ENCODE data around the gene CA4. TPM values are rescaled to one million over a fixed set of nuclear protein-coding genes. Genes with fewer than 3 reads are reported as not detected.

The CA4 gene
- polyA plus RNA-seq, 1 experiment: not detected

DNA sequence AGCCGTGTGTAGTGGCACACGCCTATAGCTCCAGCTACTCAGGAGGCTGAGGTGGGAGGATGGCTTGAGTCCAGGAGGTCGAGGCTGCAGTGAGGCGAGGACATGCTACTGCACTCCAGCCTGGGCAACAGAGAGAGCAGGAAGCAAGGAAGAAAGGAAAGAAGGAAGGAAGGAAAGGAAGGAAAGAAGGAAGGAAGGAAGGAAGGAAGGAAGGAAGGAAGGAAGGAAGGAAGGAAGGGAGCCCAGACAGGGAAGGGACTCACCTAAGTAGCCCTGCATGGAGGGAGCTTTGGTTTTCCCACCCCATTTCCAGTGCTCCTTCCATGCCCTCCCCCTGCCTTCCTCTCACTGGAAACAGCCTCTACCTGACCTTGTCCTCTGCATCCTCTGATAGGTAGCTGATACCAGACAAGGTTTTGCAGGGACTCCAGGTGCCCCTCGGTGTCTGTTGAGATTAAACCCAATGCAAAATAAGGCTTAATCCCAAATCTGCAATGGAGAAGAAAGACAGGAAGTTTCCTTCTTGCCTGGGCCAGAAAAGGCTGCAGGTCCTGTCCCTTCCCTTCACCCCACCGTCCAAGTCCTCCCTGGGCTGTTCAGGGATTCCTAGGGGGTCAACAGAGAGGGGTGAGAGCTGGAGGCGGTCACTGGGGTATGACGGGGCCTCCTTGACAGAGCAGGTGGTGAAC is 21.5 kb upstream of the CA4 start:
- Histone ChIP-seq H3K4me3 (ENCODE audit: low read depth, low read length) (no peak overlapping the region), H3K27me3 (ENCODE audit: control insufficient read depth, insufficient read depth, low read length) (no peaks in the 10 kb centered on the region), H3K36me3 (ENCODE audit: control insufficient read depth, insufficient read depth, low read length) (no peaks in the 10 kb centered on the region)
- no peak for DNase-seq (ENCODE audit: low read depth)
- TF ChIP-seq, protein P1, sequence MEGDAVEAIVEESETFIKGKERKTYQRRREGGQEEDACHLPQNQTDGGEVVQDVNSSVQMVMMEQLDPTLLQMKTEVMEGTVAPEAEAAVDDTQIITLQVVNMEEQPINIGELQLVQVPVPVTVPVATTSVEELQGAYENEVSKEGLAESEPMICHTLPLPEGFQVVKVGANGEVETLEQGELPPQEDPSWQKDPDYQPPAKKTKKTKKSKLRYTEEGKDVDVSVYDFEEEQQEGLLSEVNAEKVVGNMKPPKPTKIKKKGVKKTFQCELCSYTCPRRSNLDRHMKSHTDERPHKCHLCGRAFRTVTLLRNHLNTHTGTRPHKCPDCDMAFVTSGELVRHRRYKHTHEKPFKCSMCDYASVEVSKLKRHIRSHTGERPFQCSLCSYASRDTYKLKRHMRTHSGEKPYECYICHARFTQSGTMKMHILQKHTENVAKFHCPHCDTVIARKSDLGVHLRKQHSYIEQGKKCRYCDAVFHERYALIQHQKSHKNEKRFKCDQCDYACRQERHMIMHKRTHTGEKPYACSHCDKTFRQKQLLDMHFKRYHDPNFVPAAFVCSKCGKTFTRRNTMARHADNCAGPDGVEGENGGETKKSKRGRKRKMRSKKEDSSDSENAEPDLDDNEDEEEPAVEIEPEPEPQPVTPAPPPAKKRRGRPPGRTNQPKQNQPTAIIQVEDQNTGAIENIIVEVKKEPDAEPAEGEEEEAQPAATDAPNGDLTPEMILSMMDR (IDR thresholded peaks at IDR 0.05; ENCODE audit: insufficient read depth, low read depth, low read length): no peak
- ChIA-PET POLR2A (interaction anchor here (0.6 kb wide), 1 partner anchor 302 kb away, joined by 4 read pairs; no protein-coding TSS in a partner anchor), CTCF (interaction anchor here (1.1 kb wide), 1 partner anchor 11 kb away, joined by 3 read pairs; no protein-coding TSS in a partner anchor)

DNA sequence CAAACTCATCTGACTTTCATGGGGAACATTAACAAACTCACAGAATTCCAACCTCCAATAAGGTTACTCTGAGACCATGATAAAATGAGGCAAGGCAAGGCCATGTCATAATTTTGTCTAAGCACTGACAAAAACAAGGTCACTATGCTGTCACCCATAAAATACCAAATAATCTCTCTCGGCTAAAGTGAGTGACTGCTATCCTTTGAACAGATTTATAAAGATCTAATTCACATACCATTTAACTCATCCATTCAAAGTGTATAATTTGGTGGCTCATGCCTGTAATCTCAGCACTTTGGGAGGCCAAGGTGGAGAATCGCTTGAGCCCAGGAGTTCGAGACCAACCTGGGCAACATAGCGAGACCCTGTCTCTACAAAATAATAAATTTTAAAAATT is 20.6 kb upstream of the CA4 start:
- ChIA-PET POLR2A (no interaction called here), CTCF (interaction anchor here (1.1 kb wide), 1 partner anchor 10 kb away, joined by 3 read pairs; no protein-coding TSS in a partner anchor)
- no peaks in the 10 kb centered on the region for H3K27me3 ChIP-seq (ENCODE audit: control insufficient read depth, insufficient read depth, low read length)
- TF ChIP-seq, protein P1 (IDR thresholded peaks at IDR 0.05; ENCODE audit: insufficient read depth, low read depth, low read length): no peak
- no peak overlapping the region for H3K4me3 ChIP-seq (ENCODE audit: low read depth, low read length)
- no peak for DNase-seq (ENCODE audit: low read depth)
- no peaks in the 10 kb centered on the region for H3K36me3 ChIP-seq (ENCODE audit: control insufficient read depth, insufficient read depth, low read length)

DNA sequence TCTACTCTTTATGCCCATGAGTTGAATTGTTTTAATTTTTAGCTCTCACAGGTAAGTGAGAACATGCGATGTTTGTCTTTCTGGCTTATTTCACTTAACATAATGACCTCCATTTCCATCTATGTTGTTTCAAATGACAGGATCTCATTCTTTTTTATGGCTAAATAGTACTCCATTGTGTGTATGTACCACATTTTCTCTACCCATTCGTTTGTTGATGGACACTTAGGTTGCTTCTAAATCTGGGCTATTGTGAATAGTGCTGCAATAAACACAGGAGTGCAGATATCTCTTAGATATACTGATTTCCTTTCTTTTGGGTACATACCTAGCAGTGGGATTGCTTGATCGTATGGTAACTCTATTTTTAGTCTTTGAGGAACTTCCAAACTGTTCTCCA is 19.3 kb upstream of the CA4 start:
- ChIA-PET CTCF (interaction anchor here (0.9 kb wide), 1 partner anchor 22 kb away, joined by 3 read pairs; no protein-coding TSS in a partner anchor), POLR2A (no interaction called here)
- Histone ChIP-seq H3K27me3 (ENCODE audit: control insufficient read depth, insufficient read depth, low read length) (no peaks in the 10 kb centered on the region), H3K36me3 (ENCODE audit: control insufficient read depth, insufficient read depth, low read length) (no peaks in the 10 kb centered on the region), H3K4me3 (ENCODE audit: low read depth, low read length) (no peak overlapping the region)
- TF ChIP-seq, protein P1 (IDR thresholded peaks at IDR 0.05; ENCODE audit: insufficient read depth, low read depth, low read length): no peak
- no peak for DNase-seq (ENCODE audit: low read depth)

DNA sequence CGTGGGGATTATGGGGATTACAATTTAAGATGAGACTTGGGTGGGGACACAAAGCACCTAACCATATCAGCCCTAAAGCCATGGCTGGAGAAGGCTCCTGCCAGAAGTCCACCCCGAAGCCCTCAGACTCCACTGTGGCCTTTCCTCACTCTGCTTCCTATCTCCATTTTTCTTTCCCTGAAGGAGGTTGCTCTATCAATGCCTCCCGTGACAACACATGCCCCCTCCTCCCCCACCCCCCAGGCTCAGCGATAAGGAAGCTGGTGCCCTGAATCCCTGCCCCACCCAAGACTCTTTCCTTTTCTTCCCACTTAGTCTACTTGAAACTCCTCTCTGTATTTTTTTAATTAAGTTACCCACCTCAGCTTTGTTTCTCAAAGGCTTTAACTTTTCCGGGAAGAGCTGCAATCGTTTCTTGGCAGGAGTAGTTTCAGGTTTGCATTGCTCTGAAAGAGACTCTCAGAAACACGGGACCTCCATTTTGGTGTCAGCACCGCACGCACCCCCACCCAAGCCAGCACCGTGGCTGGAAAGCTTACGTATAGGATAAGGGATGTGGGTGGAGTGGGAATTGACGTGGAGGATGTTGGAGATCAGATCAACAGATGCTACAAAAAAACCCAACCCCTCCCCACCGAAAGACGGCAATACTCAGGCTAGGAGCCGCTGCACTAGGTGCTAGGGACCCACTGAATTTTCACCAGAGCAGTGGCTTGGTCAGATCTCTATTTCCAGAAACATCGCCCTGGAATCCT is 15.2 kb upstream of the CA4 start:
- TF ChIP-seq, protein P1 (IDR thresholded peaks at IDR 0.05; ENCODE audit: insufficient read depth, low read depth, low read length): no peak
- Histone ChIP-seq H3K36me3 (ENCODE audit: control insufficient read depth, insufficient read depth, low read length) (no peaks in the 10 kb centered on the region), H3K4me3 (ENCODE audit: low read depth, low read length) (peak overlapping the region; percentile 87), H3K27me3 (ENCODE audit: control insufficient read depth, insufficient read depth, low read length) (peaks cover 10% of the 10 kb centered on the region)
- ChIA-PET POLR2A (no interaction called here), CTCF (interaction anchor here (0.6 kb wide), 1 partner anchor 44 kb away, joined by 6 read pairs; no protein-coding TSS in a partner anchor)
- DNase-seq (ENCODE audit: low read depth): no peak
